Neural progenitor cell (in vitro differentiated cells): Measurements from ENCODE around the gene TUBB6. TPM values are rescaled to one million over a fixed set of nuclear protein-coding genes. Genes with fewer than 3 reads are reported as not detected.

ENCODE experiments used
- DNase-seq: peaks from one replicate; pipeline ENCODE4 v3.0.0-alpha.2; 2016; ENCODE audit warnings: low spot score
- H2AFZ ChIP-seq: fragments of 200-600 bp; sonication (generic); replicated peaks from 2 replicates; pipeline ENCODE4 v1.6.1; 2016; ENCODE audit warnings: antibody characterized with exemption
- H3F3A ChIP-seq: fragments of 200-600 bp; sonication (generic); 2 replicates; pipeline ENCODE4 v1.6.1; 2016; ENCODE audit warnings: antibody characterized with exemption, low read depth
- H3K27ac ChIP-seq: fragments of 200-600 bp; sonication (generic); 2 replicates; pipeline ENCODE4 v1.5.1; 2016; ENCODE audit warnings: mild to moderate bottlenecking
- H3K27me3 ChIP-seq: fragments of 200-600 bp; sonication (generic); 2 replicates; pipeline ENCODE4 v1.6.1; 2016; ENCODE audit warnings: mild to moderate bottlenecking, moderate library complexity
- H3K36me3 ChIP-seq: fragments of 200-600 bp; sonication (generic); 2 replicates; pipeline ENCODE4 v1.5.1; 2016
- H3K4me1 ChIP-seq: fragments of 200-600 bp; sonication (generic); 2 replicates; pipeline ENCODE4 v1.6.1; 2016; ENCODE audit warnings: mixed run types
- H3K4me2 ChIP-seq: fragments of 200-600 bp; sonication (generic); 2 replicates; pipeline ENCODE4 v1.6.1; 2016
- H3K4me3 ChIP-seq: fragments of 200-600 bp; sonication (generic); 2 replicates; pipeline ENCODE4 v1.5.1; 2016
- H3K79me2 ChIP-seq: fragments of 200-600 bp; sonication (generic); 2 replicates; pipeline ENCODE4 v1.6.1; 2016; ENCODE audit warnings: low read depth
- H3K9ac ChIP-seq: fragments of 200-600 bp; sonication (generic); 2 replicates; pipeline ENCODE4 v1.6.1; 2016
- H3K9me3 ChIP-seq: fragments of 200-600 bp; sonication (generic); 2 replicates; pipeline ENCODE4 v1.5.1; 2016; ENCODE audit warnings: low read depth
- H4K20me1 ChIP-seq: fragments of 200-600 bp; sonication (generic); 2 replicates; pipeline ENCODE4 v1.6.1; 2016; ENCODE audit warnings: low read depth
- H3K27ac Mint-ChIP-seq: 3 replicates; pipeline ENCODE4 v1.8.0; 2021; ENCODE audit warnings: mixed read lengths
- H3K27me3 Mint-ChIP-seq: 2 replicates; pipeline ENCODE4 v1.8.0; 2022; ENCODE audit warnings: low read depth, mild to moderate bottlenecking, inconsistent platforms, moderate library complexity, mixed read lengths; ENCODE audit not compliant: insufficient read depth
- H3K36me3 Mint-ChIP-seq: 3 replicates; pipeline ENCODE4 v1.8.0; 2021; ENCODE audit warnings: mixed read lengths
- H3K4me1 Mint-ChIP-seq: 3 replicates; pipeline ENCODE4 v1.8.0; 2021; ENCODE audit warnings: mixed read lengths
- H3K4me3 Mint-ChIP-seq: 3 replicates; pipeline ENCODE4 v1.8.0; 2021; ENCODE audit warnings: mild to moderate bottlenecking, moderate library complexity, mixed read lengths
- H3K9me3 Mint-ChIP-seq: 3 replicates; pipeline ENCODE4 v1.8.0; 2020; ENCODE audit warnings: mixed read lengths
- CTCF ChIP-seq: fragments of 200-600 bp; sonication (generic); IDR thresholded peaks from 2 replicates; pipeline ENCODE4 v1.5.1; 2017; ENCODE audit warnings: antibody characterized with exemption, mild to moderate bottlenecking
- EZH2 ChIP-seq: fragments of 200-600 bp; sonication (generic); IDR thresholded peaks from 2 replicates; pipeline ENCODE4 v1.6.1; 2017; ENCODE audit warnings: antibody characterized with exemption, mild to moderate bottlenecking, moderate library complexity
- EZH2phosphoT487 ChIP-seq: fragments of 200-600 bp; sonication (generic); IDR thresholded peaks from 2 replicates; pipeline ENCODE4 v1.6.1; 2017; ENCODE audit warnings: antibody characterized with exemption
- total RNA-seq: library from RNA; depleted of rRNA; stranded (reverse); fragments of >200 nt; gene quantifications from 2 replicates; pipeline ENCODE4 v1.2.3, GENCODE V29; 2015; ENCODE audit warnings: low replicate concordance

Gene TUBB6
- total RNA-seq, 1 donor from 2014 or later: 92.7 TPM

DNA sequence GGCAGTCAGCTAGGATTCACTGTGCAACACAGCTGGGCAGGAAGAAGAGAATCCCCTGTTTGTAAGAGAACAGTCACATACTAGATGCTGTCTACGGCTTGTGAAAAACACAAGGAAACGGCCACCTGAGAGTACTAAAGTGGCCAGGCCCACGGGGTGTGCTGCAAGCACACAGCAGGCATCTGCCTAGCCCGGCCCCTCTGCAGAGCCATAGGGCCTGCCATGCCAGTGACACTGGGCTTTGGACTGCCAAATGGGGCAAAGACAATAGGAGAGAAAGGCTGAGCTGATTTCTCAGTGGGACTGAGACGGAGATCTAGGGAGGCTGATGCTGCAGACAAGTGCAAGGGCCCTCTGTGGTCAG, 10.3 kb downstream of the TUBB6 start:
- no peak overlapping the region for H3K4me2 ChIP-seq
- H3K4me3 Mint-ChIP-seq: no peak overlapping the region
- H3K27ac Mint-ChIP-seq: peak overlapping the region; percentile 82
- no peaks in the 10 kb centered on the region for H3K9me3 Mint-ChIP-seq
- H3F3A ChIP-seq: peaks cover 9% of the 10 kb centered on the region
- no peak overlapping the region for H3K9ac ChIP-seq
- H3K9me3 ChIP-seq: no peaks in the 10 kb centered on the region
- no peak overlapping the region for H2AFZ ChIP-seq
- H3K36me3 Mint-ChIP-seq: peaks cover 30% of the 10 kb centered on the region
- H3K79me2 ChIP-seq: no peaks in the 10 kb centered on the region
- H3K36me3 ChIP-seq: peaks cover 5% of the 10 kb centered on the region
- H3K27me3 Mint-ChIP-seq: no peaks in the 10 kb centered on the region
- H4K20me1 ChIP-seq: peaks cover 7% of the 10 kb centered on the region
- H3K4me3 ChIP-seq: no peak overlapping the region
- no peaks in the 10 kb centered on the region for H3K27me3 ChIP-seq
- H3K4me1 Mint-ChIP-seq: peaks cover 33% of the 10 kb centered on the region
- DNase-seq: no peak
- TF ChIP-seq CTCF (no peak), EZH2phosphoT487 (no peak)
- no peak overlapping the region for H3K27ac ChIP-seq
- H3K4me1 ChIP-seq: no peaks in the 10 kb centered on the region

DNA sequence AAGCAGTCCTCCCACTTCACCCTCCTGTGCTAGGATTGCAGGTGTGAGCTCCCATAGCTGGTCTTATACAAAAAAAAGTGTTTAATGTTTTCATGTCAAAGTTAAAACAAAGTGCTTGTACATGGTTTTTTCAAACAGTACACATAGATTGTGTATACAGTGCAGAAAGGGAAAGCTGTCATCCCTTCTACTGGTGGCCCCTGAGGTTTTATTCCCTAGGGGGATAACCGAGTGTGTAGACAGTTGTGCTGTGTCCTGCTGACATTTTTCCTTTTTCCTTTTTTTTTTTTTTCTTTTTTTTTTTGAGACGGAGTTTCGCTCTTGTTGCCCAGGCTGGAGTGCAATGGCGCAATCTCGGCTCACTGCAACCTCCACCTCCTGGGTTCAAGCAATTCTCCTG, 10.8 kb downstream of the TUBB6 start:
- peaks cover 27% of the 10 kb centered on the region for H3K4me1 Mint-ChIP-seq
- no peaks in the 10 kb centered on the region for H3K9me3 Mint-ChIP-seq
- no peaks in the 10 kb centered on the region for H3K9me3 ChIP-seq
- peaks cover 9% of the 10 kb centered on the region for H3F3A ChIP-seq
- no peaks in the 10 kb centered on the region for H3K27me3 ChIP-seq
- H4K20me1 ChIP-seq: peaks cover 7% of the 10 kb centered on the region
- TF ChIP-seq EZH2phosphoT487 (no peak), EZH2 (no peak), CTCF (no peak)
- H3K27ac ChIP-seq: no peak overlapping the region
- peaks cover 5% of the 10 kb centered on the region for H3K36me3 ChIP-seq
- no peak overlapping the region for H3K4me3 ChIP-seq
- no peaks in the 10 kb centered on the region for H3K4me1 ChIP-seq
- H2AFZ ChIP-seq: no peak overlapping the region
- no peak overlapping the region for H3K4me3 Mint-ChIP-seq
- no peak for DNase-seq
- peaks cover 24% of the 10 kb centered on the region for H3K36me3 Mint-ChIP-seq
- no peak overlapping the region for H3K4me2 ChIP-seq
- H3K9ac ChIP-seq: no peak overlapping the region
- H3K27me3 Mint-ChIP-seq: no peaks in the 10 kb centered on the region
- H3K79me2 ChIP-seq: no peaks in the 10 kb centered on the region
- no peak overlapping the region for H3K27ac Mint-ChIP-seq

DNA sequence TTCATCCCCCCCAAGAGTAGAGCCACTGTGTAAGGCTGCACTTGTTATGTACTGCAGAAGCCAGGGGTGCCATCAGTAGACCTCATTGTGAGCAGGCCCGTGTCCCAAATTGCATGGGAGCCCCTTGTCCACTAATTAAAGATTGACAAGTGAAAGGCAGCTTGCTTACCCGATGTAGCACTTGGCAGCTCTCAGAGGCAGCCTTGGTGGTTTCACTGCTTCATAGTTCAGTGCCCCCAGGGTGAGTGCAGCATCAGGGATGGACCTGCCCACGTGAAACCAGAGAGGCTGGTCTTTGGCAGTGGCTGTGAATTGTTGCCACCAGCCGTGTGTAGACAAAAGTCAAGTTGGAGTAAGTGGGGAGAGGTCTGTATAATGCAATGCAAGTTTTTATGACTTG, 13.3 kb downstream of the TUBB6 start:
- Histone ChIP-seq H3K4me2 (no peak overlapping the region), H3K79me2 (no peaks in the 10 kb centered on the region), H3K4me3 (no peak overlapping the region), H3K36me3 (peaks cover 5% of the 10 kb centered on the region), H3K27ac (no peak overlapping the region), H3K9ac (no peak overlapping the region), H3K9me3 (no peaks in the 10 kb centered on the region), H2AFZ (no peak overlapping the region), H4K20me1 (peaks cover 7% of the 10 kb centered on the region), H3F3A (peaks cover 9% of the 10 kb centered on the region), H3K27me3 (no peaks in the 10 kb centered on the region), H3K4me1 (no peaks in the 10 kb centered on the region)
- peaks cover 16% of the 10 kb centered on the region for H3K4me1 Mint-ChIP-seq
- peaks cover 34% of the 10 kb centered on the region for H3K36me3 Mint-ChIP-seq
- no peak overlapping the region for H3K27ac Mint-ChIP-seq
- DNase-seq: no peak
- no peaks in the 10 kb centered on the region for H3K9me3 Mint-ChIP-seq
- TF ChIP-seq EZH2: no peak
- no peak for TF ChIP-seq EZH2phosphoT487
- TF ChIP-seq CTCF: no peak
- no peak overlapping the region for H3K4me3 Mint-ChIP-seq
- H3K27me3 Mint-ChIP-seq: no peaks in the 10 kb centered on the region
